Thymus (tissue), 11 donors: ENCODE data around the gene PADI3. TPM values are rescaled to one million over a fixed set of nuclear protein-coding genes. Genes with fewer than 3 reads are reported as not detected.

Experiments
- DNase-seq, 9 donors: peaks; one replicate each; pipeline ENCODE4 v3.0.0-alpha.2; 2013; ENCODE audit warnings: low spot score in 9 of 9, low read depth in 6 of 9, missing footprints in 1 of 9
- H3K27ac ChIP-seq, 2 donors: one replicate each; pipeline ENCODE4 v1.5.1; 2013; ENCODE audit warnings: control low read depth in 1 of 2, low read depth in 1 of 2, low read length in 1 of 2, mild to moderate bottlenecking in 1 of 2, moderate library complexity in 1 of 2
- H3K27me3 ChIP-seq, 2 donors: one replicate each; pipeline ENCODE4 v1.5.1; 2013; ENCODE audit warnings: low read length in 1 of 2; ENCODE audit not compliant: control insufficient read depth in 2 of 2, insufficient read depth in 1 of 2
- H3K36me3 ChIP-seq, 2 donors: one replicate each; pipeline ENCODE4 v1.5.1; 2013; ENCODE audit warnings: low read length in 1 of 2, mild to moderate bottlenecking in 1 of 2, moderate library complexity in 1 of 2; ENCODE audit not compliant: control insufficient read depth in 2 of 2, insufficient read depth in 2 of 2
- H3K4me1 ChIP-seq, 2 donors: one replicate each; pipeline ENCODE4 v1.5.1; 2013; ENCODE audit warnings: low read length in 2 of 2; ENCODE audit not compliant: control insufficient read depth in 2 of 2, insufficient read depth in 2 of 2
- H3K4me3 ChIP-seq, 2 donors: one replicate each; pipeline ENCODE4 v1.5.1; 2013; ENCODE audit warnings: low read length in 2 of 2, control low read depth in 1 of 2, mild to moderate bottlenecking in 1 of 2
- H3K9me3 ChIP-seq, 2 donors: one replicate each; pipeline ENCODE4 v1.5.1; 2013; ENCODE audit warnings: low read length in 1 of 2, mild to moderate bottlenecking in 1 of 2; ENCODE audit not compliant: control insufficient read depth in 2 of 2, insufficient read depth in 1 of 2
- WGBS: extraction: QIAGEN DNeasy Blood & Tissue Kit; methylation state at CpG from one replicate; pipeline ENCODE4 v1.1.7; 2013; 5-methylcytosine and 5-hydroxymethylcytosine counted together
- polyA plus RNA-seq: library from polyadenylated mRNA; stranded (reverse); fragments of 200-250 nt; gene quantifications from one replicate; pipeline ENCODE4 v1.2.3, GENCODE V29; 2013
- total RNA-seq: library from RNA; stranded (reverse); fragments of 120-200 nt; gene quantifications from one replicate; pipeline ENCODE4 v1.2.4, GENCODE V29; 2013
- donor health status: healthy.

The PADI3 gene
- total and polyA plus RNA-seq, 2 donors = 0.09 to 0.27 TPM

DNA sequence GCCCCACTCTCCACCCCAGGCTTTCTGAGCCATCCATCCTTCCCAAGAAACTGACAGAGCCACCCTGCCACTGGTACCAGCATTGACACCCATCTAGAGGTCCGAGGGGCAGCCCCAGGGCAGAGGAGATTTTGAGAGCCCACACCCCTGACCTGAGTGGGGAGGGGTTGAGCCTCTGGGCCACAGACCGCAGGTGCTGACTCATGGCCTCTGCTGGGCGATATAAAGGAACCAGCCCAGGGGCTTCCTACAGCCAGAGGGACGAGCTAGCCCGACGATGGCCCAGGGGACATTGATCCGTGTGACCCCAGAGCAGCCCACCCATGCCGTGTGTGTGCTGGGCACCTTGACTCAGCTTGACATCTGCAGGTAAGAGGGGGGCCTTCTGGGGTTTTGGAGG is 59.0 kb downstream of the PADI3 start, which contains the start of gene PADI4:
Gene PADI4 (plus strand): TSS at position 252 of the 400 bp plus-strand sequence. CDS start 26 bp downstream, at position 278.
- DNase-seq = no peak
- Histone ChIP-seq H3K27me3 (no peaks in the 10 kb centered on the region), H3K9me3 (no peaks in the 10 kb centered on the region), H3K36me3 (no peaks in the 10 kb centered on the region), H3K4me1 (no peaks in the 10 kb centered on the region), H3K4me3 (no peak within 1 kb of the TSS), H3K27ac (no peak within 1 kb of the TSS)
- 20% methylated on average over 8 of the region's 8 CpGs for WGBS

DNA sequence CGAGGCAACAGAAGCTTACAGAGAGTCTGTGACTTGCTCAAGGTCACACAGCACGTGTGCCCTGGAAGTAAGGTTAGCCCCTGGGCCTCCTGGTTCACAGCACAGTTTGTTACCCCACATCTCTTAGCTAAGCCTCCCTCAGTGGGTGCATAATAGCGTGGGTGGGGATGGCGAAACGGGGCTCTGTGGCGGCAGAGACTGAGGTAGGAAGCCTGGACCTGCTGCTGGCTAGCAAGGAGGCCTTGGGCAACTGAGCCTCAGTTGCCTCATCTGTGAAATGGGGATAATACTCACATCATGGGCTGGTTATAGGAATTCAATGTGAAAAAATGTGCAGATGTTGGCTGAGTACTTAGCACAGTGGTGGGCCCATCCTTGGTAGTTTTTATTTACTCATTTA is 59.7 kb downstream of the PADI3 start:
- DNase-seq = no peak
- no peaks in the 10 kb centered on the region for H3K27me3 ChIP-seq
- H3K36me3 ChIP-seq = no peaks in the 10 kb centered on the region
- H3K4me1 ChIP-seq = no peaks in the 10 kb centered on the region
- H3K4me3 ChIP-seq = no peak overlapping the region
- WGBS = 58% methylated on average over 6 of the region's 6 CpGs
- H3K9me3 ChIP-seq = no peaks in the 10 kb centered on the region
- no peak overlapping the region for H3K27ac ChIP-seq

DNA sequence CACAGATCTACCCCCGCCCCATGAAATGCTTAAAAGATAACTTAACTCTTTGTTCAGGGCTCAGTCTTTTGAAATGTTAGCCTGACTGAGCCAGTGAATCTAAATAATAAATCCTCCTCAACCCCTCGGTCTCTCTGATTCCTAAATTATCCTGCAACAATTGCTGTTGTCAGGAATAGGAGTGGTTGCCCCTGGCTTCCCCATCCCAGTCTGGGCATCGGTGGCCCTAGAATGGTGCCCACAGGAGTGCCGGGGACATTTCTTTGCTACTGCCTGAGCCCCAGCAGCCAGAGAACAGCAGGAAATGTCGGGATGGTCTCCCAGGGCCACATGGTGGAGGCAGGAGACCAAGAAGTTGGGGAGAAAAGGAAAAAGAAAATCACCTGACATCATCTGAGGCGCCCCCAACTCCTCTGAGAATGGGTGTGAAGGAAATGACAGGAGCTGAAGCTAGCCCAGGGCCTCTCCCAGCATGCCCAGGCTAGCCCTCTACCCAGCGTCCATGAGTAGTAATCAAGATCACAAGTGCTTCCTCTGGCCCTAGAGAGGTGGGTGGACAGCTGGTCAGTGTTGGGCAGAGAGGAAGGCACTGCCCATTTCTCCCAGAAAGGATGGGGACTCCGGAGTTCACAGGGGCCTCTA is 60.6 kb downstream of the PADI3 start:
- Histone ChIP-seq H3K27ac (no peak overlapping the region), H3K9me3 (no peaks in the 10 kb centered on the region), H3K36me3 (no peaks in the 10 kb centered on the region), H3K4me1 (no peaks in the 10 kb centered on the region), H3K4me3 (no peak overlapping the region), H3K27me3 (no peaks in the 10 kb centered on the region)
- 82% methylated on average over 8 of the region's 8 CpGs for WGBS
- no peak for DNase-seq

DNA sequence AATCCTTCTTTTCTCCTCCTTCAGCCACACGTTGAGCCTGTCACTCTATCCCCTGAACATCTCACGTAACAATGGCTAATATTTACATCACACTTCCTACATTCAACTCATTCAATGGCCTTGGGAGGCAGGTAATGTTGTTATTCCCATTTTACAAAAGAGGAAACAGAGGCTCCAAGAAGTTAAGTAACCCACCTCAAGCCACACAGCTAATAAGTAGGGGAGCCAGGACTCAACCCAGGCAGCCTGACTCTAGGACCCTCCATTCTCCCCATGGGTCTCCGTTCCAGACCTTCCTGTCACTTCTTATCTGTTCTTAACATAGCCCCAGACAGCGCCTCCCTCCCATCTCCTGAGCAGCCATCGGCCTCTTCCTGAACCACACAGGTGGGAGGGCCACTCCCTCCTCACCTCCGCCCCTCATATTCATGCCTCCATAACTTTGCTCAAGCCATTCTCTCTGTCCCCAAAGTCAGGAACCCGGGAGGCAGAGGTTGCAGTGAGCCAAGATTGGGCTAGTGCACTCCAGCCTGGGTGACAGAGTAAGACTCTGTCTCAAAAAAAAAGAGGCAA is 61.3 kb downstream of the PADI3 start:
- WGBS = 69% methylated on average over 7 of the region's 7 CpGs
- no peaks in the 10 kb centered on the region for H3K36me3 ChIP-seq
- H3K9me3 ChIP-seq = no peaks in the 10 kb centered on the region
- no peak overlapping the region for H3K27ac ChIP-seq
- DNase-seq = no peak
- no peaks in the 10 kb centered on the region for H3K4me1 ChIP-seq
- H3K27me3 ChIP-seq = no peaks in the 10 kb centered on the region
- H3K4me3 ChIP-seq = no peak overlapping the region

DNA sequence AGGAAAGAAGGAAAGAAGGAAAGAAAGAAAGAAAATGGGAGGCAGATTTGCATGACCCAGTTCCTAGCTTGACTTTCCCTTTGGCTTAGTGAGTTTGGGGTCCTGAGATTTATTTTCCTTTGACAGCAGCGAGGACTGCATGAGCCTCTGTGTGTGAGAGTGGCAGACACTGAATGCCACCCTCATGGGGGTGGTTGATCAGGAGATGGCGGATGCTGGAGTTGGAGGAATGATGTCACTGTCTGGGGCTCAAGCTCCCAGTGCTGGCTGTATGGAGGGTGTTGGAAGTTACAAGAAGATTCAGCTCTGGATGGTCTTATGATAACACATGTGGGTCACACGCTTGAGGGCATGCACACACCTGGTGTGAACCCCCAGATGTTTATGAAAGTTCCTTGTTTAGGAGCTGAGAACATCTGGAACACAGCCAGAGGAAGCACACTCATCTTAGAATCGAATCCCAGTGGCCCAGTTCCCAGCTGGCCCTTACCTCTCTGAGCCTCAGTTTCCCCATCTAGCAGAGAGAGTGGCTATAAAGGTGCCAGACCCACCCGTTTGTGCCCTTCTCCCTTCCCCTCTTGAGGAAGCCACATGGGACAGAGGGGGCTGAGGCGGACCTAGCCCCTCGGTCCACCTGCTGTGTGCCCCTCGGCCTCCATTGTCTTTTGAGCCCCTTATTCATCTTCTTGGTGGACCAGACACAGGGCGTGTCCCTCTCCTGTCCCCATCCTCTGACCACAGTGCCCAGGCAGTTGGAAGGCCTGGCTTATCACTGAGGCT is 64.8 kb downstream of the PADI3 start:
- no peak overlapping the region for H3K27ac ChIP-seq
- H3K9me3 ChIP-seq = no peaks in the 10 kb centered on the region
- H3K27me3 ChIP-seq = no peaks in the 10 kb centered on the region
- H3K4me3 ChIP-seq = no peak overlapping the region
- 89% methylated on average over 9 of the region's 9 CpGs for WGBS
- no peak for DNase-seq
- no peaks in the 10 kb centered on the region for H3K4me1 ChIP-seq
- no peaks in the 10 kb centered on the region for H3K36me3 ChIP-seq

DNA sequence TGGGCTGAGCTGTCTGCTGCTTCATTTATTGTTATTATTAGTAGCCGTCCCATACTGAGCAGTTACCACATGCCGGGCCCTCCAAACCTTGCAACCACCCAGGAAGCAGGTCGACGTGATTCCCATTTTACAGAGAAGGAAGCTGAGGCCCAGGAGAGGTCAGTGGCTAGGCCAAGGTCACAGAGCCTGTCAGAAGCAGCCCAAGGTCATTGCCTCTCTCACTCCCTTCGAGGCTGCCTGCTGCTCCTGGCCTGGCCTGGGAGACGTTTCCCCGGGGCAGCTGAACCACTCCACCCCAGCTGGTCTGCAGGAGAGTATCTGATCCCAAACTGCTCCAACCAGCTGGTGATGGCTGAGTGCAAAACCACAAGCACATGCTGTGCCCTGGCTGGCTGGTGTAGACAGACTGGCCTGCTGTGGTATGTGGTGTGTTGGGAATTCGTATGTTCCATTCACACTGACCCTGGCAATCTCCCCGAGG is 65.6 kb downstream of the PADI3 start:
- 78% methylated on average over 9 of the region's 9 CpGs for WGBS
- Histone ChIP-seq H3K27me3 (no peaks in the 10 kb centered on the region), H3K36me3 (no peaks in the 10 kb centered on the region), H3K9me3 (no peaks in the 10 kb centered on the region), H3K27ac (no peak overlapping the region), H3K4me3 (no peak overlapping the region), H3K4me1 (no peaks in the 10 kb centered on the region)
- no peak for DNase-seq

DNA sequence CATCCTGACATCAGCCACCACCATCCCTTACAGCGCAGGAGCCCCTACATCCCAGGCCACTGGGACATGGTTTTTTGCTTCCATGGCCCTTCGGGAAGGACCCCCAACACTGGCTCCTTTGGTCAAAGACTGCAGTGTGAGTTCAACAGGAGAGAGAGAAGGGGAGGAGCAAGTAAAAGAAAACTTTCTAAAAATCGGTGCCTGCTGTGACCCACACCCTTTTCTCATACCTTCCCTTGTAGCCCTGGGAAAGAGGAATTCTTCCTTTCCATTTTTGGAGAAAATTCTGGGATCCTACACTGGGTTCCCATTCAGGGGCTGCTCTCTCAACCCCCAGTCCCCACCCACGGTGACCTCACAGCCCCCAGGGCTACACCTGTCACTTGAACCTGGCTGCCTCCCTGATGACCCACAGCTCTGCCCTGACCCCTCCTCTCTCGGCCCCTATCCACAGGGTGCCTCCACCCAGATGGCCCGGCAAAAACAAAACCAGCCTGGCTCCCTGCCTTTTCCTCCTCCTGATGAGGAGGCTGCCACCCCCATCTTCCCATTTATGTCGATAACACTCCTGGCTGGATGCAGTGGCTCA is 66.7 kb downstream of the PADI3 start:
- no peaks in the 10 kb centered on the region for H3K4me1 ChIP-seq
- no peaks in the 10 kb centered on the region for H3K36me3 ChIP-seq
- no peaks in the 10 kb centered on the region for H3K9me3 ChIP-seq
- WGBS = 92% methylated on average over 7 of the region's 7 CpGs
- no peaks in the 10 kb centered on the region for H3K27me3 ChIP-seq
- H3K4me3 ChIP-seq = no peak overlapping the region
- H3K27ac ChIP-seq = no peak overlapping the region
- no peak for DNase-seq

DNA sequence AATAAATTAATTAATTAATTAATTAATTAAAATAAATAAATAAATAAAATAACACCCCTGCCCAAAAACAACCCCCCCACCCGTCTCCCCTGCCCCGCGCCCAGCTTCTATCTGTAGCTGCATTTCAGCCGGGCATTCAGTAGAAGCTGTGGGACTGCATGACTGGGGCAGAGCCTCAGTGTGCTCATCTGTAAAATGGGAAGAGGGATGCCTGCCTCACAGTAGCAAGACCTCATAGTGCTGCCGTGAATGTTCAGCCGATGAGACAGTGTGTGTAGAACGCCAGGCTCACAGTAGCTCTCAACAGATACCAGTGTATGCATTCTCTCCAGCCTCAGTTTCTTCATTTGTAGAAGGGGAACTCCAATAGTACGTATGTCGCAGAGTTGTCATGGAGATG is 67.8 kb downstream of the PADI3 start:
- no peaks in the 10 kb centered on the region for H3K4me1 ChIP-seq
- no peak overlapping the region for H3K27ac ChIP-seq
- 87% methylated on average over 9 of the region's 9 CpGs for WGBS
- no peak for DNase-seq
- no peaks in the 10 kb centered on the region for H3K36me3 ChIP-seq
- H3K4me3 ChIP-seq = no peak overlapping the region
- H3K9me3 ChIP-seq = no peaks in the 10 kb centered on the region
- H3K27me3 ChIP-seq = no peaks in the 10 kb centered on the region

DNA sequence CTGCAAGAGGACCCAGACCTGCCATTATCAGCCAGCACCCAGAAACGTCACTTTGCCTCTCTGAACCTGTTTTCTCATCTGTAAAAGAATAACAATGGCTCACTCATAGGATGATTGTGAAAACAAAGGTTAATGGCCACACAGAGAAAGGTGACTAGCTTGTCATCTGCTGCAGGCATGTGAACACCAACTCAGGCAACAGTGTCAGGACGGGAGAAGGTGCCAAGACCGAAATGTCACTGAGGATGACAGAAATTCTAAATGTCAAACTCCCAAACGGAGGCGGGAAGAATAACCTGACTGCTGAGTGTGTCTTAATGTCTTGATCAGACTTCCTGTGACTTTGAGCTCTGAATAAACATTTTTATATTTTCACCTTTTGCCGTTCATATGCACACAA is 69.4 kb downstream of the PADI3 start:
- 90% methylated on average over 6 of the region's 6 CpGs for WGBS
- no peak for DNase-seq

More for the DNA sequence above, 69.4 kb downstream of the PADI3 start:
- no peaks in the 10 kb centered on the region for H3K27me3 ChIP-seq
- no peak overlapping the region for H3K4me3 ChIP-seq
- no peaks in the 10 kb centered on the region for H3K36me3 ChIP-seq
- H3K27ac ChIP-seq = no peak overlapping the region
- H3K9me3 ChIP-seq = no peaks in the 10 kb centered on the region
- no peaks in the 10 kb centered on the region for H3K4me1 ChIP-seq
